Epithelial cell of esophagus (primary cell): Measurements from ENCODE around the gene DGKB.

ENCODE experiments used
- DNase-seq: peaks from one replicate; pipeline ENCODE4 v3.0.0; 2010; ENCODE audit warnings: low read depth
- H3K4me3 ChIP-seq: 2 replicates; pipeline ENCODE4 v1.5.1; 2011; ENCODE audit warnings: mild to moderate bottlenecking, low read length, control low read depth
- CTCF ChIP-seq: IDR thresholded peaks from 2 replicates; pipeline ENCODE4 v1.5.1; 2011; ENCODE audit warnings: low read depth, mild to moderate bottlenecking, low read length, control low read depth, inconsistent platforms; ENCODE audit not compliant: insufficient read depth; ENCODE audit errors: missing control alignments

Gene DGKB

GRCh38 chr7:14854471-14854870 is 48.1 kb downstream of the DGKB start:
- H3K4me3 ChIP-seq, result no peak overlapping the region
- TF ChIP-seq CTCF, result no peak
- no peak for DNase-seq

- TF ChIP-seq CTCF, result no peak
- no peak for DNase-seq
- H3K4me3 ChIP-seq, result no peak overlapping the region
Measured at GRCh38 chr7:14851610-14852009, 50.9 kb downstream of the DGKB start.

GRCh38 chr7:14850039-14850438 is 52.5 kb downstream of the DGKB start:
- H3K4me3 ChIP-seq, result no peak overlapping the region
- TF ChIP-seq CTCF, result no peak
- peak; percentile 48 for DNase-seq

- TF ChIP-seq CTCF, result no peak
- no peak for DNase-seq
- H3K4me3 ChIP-seq, result no peak overlapping the region
Measured at GRCh38 chr7:14846405-14846804, 56.1 kb downstream of the DGKB start.

- DNase-seq, result no peak
- TF ChIP-seq CTCF, result no peak
- H3K4me3 ChIP-seq, result no peak overlapping the region
Measured at GRCh38 chr7:14843755-14844154, 58.8 kb downstream of the DGKB start.

- no peak for DNase-seq
Measured at GRCh38 chr7:14842523-14842922, 60.0 kb downstream of the DGKB start.

More at GRCh38 chr7:14842523-14842922, 60.0 kb downstream of the DGKB start:
- no peak overlapping the region for H3K4me3 ChIP-seq
- no peak for TF ChIP-seq CTCF
